Activated CD4-positive, CD25-positive, alpha-beta regulatory T cell treated with anti-CD3 and anti-CD28 coated beads, Interleukin-2, amount 50 U/mL, for 16 hours (primary cell): ENCODE data around the gene SLC8A1.

ENCODE experiments used
- DNase-seq: peaks from one replicate; pipeline ENCODE4 v3.0.0-alpha.2; 2020; ENCODE audit warnings: low read depth, low spot score

The SLC8A1 gene

DNA sequence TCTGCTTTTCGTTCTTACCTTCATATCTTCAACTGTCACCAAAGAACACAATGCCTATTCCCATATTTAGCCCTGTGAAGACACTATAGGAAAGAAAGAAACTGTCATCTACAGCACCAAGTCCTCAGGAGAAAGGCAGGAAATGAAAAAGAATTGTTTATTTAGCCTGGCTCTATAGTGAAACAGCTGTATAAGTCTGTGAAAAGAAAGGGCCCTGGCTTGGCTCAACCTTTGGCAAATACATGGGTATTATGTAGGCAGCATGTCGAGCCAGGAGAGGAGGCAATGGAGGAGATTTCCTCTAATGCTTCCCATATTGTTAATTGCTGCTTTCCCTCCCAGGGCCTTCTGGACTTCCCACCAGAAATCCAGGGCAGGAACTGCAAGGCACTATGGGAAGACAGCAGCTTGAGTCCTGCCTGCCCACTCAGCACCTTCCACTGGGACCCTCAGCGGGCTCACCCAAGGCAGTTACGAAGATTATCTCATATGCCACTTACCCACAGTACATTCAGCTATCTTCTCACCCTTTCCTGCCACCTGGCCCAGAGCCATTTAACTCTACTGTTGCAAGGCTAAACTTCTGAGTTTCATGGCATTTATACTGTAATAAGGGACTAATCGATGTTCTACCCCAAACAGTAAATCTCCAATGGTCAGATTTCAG, 30.1 kb downstream of the SLC8A1 start:
- no peak for DNase-seq

DNA sequence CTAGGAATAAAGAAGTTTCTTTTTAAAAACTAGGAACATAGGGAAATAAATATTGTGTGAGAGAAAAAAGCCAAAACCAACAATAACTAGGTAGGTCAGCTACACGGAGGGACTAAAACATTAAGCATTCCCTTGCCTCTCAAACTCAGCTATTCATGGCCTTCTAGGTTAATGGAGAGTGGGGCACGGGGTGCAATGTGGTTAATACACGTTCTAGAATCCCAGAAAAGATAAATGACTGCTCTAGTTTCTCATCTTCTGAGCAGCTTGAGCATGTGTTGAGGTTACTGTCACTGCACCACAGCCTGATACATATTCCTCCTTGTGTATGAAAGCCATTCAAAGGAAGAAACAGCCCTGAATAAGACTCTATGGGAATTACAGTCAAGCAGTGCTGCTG, 31.4 kb downstream of the SLC8A1 start:
- DNase-seq, result no peak

DNA sequence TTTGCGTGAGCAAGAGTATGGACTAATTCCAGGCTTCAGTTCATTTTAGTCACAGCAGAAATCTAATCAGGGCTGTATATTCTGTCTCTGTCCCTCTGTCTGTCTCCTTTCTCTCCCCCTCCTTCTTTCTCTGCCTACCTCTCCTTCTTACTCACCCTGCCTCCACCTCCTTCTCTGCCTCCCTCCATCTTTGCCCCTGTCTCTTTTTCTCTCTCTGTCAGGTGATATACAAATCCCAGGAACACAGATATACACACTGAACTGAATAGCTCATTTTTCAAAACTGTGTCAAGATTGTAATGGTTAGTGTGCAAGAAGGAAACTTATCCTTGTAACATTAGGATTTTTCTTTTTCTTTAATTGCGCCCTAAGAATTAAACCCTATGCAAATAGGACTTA, 32.5 kb downstream of the SLC8A1 start:
- no peak for DNase-seq

DNA sequence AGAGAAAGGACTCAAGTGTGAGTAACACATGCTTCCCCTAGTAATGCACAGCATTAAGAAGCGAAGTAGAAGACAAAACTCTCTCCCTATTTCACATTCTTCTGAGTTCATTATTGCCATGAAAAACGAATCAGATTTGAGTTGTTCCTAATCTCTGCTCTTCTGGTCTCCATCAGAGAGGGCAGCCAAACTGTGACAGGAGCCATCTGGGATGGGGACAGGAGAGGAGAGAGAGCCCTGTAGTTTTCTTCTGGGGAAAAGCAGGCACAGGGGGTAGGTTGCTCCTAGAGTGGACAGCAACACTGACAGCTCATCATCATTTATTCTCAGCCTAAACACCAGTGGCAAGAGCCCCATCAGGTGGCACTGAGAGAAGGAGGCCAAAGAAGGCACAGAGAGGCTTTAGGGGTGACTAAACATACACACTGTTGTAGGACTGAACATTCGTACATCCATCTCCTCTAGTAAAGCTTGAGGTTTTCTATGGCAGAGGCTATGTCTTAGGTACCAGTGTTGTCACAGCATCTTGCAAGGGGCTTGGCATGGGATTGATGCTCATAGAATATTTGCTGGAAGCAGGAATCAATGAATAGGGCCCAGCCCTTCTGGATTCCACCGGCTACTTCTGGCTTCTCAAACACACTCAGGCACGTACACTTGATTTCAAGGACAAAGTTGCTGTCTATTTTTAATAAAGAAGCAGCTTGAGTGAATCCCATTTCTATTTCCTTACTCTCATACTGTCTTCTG, 33.1 kb downstream of the SLC8A1 start:
- DNase-seq, result no peak

DNA sequence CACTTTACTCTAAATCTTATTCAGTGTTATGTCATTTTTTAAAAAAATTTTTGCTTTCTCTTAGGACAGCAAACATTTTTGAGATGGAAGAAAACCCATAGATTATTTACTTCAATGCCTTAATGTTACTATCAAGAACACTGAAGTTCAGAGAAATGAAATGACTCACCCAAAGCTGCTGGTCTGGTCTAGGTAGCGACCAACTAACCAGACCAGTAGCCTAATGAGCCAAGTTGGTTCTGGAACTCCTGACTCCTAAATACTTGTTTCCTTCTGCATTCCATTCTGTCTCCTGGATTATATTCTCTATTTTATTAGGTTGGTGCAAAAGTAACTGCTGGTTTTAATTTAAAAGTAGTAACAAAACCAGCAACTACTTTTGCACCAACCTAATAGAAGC, 35.4 kb downstream of the SLC8A1 start:
- DNase-seq, result no peak

DNA sequence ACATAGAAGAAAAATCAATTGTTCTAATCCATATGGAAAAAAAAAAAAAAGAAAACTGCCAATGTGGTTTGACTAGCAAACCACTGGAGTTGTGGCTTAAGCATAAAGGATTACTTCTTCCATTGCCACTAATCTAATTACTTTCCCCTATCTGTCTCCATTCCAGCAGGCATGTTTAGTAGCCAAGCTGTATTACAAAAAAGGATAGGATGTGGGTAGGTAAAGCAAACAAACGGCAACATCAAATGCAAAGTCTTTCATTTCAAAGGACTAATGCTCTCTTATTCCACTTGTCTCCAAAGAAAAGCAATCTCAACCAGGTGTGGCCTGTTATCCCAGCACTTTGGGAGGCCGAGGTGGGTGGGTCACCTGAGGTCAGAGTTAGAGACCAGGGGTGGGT, 36.5 kb downstream of the SLC8A1 start:
- no peak for DNase-seq

DNA sequence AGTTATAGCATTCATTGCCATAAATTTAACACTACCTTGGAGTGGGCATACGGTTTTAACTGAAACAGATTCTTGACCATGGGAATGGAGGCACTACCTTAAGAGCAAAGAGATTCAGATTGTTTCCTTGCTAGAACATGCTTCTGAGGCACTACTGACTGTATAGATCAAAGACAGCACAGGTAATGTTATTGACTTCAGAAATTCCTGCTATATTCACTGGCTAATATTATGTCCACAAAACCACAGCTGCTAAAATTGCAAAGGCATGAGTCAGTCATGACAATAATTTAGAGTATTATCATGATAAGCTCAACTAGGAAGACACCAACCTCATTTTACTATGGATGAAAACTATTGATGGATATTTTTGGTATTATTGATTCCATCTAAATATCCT, 39.4 kb downstream of the SLC8A1 start:
- DNase-seq, result no peak

DNA sequence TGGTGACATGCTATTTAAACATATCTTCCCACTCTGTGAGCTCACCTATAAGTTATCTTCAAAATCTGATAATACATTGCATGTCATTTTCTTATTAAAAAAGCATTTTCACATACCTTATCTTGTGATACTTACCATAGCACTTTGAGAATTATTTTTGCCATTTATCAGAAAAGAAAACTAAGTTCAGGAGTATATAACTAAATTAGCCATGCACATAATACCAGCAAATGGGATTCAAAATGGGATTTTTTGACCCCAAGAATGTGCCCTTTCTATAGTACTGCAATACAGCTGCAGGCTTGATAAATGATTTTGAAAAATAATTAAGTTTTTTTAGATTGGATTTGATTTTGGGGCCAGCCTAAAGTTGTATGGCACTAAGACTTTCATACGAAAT, 41.2 kb downstream of the SLC8A1 start:
- no peak for DNase-seq

DNA sequence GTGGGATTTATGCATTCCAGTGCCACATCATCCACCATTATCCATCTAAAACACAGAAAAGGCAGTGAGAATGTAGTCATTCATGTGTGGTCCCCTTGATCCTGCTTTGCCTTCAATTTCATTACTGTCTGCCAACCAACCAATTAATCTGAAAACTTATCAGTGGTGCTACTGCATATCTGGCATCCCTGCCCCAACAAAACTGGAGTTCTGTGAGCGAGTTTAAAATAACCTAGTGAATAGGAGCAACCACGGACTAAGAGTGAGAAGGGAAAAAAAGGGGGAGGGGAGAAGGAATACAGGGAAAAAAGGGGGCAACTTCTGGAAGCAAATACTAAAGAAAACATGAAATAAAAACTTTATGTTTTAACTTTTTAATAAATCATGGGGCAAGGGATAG, 42.2 kb downstream of the SLC8A1 start:
- DNase-seq, result no peak

DNA sequence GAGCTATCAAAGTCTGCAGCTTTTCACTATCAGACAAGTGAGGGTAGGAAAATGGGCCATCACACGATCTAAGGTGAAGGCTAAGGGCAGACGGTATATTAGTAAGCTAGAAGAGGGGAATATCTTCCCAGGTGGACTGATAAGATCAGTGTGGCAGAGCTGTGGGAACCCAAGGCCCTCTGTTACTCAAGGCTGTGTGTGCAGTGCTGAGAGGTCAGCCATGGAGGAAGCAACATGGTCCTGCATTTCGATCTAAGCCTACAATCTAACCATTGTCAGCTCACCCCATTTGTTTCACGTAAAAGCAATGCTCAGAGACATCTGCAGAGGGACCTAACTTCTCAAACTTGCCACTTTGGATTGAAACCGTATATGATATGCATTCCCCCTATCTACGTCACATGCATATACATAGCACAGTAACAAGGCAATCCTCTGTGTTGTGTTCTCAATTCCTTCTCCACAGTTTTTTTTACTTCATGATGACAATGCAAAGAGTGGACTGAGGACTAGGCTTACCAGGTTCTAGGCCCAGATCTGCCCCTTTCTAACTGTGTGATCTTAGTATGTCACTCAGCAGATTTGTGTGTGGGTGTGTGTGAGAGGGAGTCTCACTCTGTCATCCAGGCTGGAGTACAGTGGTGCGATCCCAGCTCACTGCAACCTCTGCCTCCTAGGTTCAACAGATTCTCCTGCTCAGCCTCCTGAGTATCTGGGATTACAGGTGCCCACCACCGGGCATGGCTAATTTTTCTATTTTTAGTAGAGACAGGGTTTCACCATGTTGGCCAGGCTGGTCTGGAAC, 45.2 kb downstream of the SLC8A1 start:
- DNase-seq, result no peak

DNA sequence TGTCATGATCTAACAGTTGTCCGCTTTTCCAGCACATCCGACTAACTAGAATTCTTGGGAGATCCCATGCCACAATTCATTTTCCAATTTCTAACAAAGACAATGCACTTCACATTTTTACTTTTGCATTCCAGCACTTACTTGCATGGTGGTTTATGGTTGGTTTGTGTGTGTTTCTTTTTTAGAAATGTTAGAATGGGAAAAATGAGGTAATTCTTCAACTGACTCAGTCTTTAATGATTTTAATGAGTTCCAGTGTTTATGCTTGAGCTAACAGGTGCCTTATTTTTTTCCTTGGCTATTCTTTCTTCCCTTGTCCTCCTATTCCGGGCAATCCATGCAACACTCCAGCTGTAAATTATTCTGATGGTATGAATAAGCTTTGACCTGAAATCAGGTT, 46.4 kb downstream of the SLC8A1 start:
- DNase-seq, result no peak

DNA sequence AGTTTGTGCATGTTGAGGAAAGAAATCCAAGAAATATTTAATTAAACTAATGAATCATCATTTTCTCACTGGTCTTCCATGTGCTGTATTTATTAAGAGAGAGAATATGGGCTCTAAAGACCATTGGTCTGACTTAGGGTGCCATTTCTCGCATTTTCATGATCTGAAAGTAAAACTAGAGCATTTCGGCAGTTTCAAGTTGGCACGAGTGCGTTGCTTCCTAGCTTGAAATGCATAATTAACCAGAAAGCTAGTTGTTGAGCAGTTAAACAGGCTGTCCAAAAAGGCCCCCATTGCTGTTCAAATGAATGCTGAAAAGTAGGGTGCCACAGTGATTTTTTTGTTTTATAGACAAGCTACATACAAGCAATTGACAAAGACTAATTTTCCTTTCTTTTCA, 47.4 kb downstream of the SLC8A1 start:
- DNase-seq, result no peak

DNA sequence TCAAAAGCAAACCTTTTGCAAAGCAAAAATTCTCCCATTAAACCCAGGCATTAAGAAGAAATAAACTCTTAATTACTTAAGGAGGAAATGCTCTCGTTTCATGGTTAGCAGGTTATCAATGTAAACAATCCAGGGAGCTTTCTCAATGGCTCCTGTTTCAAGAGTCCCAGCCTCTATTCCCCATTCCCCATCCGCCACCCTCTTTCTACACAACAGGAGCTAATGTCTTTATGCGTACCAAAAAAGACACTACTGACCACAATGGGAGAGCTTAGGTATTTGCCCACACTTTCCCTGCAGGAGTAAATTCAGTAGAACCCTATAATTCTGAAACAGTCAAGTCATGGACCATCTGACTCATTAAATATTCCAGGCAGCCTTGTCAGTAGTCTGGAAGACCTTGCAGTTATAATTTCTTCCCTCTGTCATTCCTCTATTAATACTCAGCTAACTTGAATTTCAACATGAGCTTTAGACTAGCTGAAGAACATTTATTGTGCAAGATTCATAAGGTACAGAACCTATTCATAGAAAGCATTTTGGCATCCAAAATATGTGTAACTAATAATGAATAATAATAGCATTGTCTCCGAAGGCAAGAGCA, 48.6 kb downstream of the SLC8A1 start:
- DNase-seq, result no peak

DNA sequence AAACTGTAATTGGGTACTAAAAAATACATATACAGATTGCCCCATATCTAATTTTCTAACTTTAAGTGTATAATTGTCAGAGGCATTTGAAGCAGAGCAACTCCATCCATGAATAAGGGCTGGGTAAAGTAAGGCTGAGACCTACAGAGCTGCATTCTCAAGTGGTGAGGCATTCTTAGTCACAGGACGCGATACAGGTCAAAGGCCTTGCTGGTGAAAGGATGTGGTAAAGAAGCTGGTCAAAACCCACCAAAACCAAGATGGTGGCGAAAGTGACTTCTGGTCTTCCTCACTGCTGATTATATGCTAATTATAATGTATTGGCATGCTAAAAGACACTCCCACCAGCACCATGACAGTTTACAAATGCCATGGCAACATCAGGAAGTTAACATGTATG, 50.0 kb downstream of the SLC8A1 start:
- no peak for DNase-seq

DNA sequence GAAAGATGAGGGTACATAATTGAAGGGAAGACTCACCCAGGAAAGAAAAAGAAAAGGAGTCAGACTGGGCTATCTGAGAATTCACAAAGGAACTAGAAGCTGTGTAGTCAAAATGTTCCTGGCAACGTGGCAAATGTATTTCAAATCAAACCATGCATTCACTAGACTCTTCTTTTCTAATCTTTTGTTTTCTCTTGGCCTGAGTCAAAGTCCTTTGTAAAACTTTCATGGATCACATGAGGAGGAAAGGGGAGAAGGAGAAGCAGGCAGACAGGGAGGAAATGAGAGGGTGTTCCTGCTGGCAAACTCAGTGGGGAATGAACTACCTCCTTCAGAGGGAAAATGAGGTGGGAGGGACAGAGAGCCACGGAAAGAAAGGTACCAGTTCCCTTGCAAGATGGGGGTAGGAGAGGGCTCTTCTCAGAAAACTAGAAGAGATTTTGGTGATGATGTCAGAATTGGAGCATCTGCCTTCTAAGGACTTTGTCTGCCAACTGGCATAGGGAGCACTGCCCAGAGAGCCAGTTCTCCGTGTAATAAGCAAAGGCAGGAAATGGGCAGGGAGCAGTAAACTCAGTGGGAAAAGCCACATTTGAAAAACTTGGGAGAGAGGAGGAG, 51.4 kb downstream of the SLC8A1 start:
- DNase-seq, result no peak

DNA sequence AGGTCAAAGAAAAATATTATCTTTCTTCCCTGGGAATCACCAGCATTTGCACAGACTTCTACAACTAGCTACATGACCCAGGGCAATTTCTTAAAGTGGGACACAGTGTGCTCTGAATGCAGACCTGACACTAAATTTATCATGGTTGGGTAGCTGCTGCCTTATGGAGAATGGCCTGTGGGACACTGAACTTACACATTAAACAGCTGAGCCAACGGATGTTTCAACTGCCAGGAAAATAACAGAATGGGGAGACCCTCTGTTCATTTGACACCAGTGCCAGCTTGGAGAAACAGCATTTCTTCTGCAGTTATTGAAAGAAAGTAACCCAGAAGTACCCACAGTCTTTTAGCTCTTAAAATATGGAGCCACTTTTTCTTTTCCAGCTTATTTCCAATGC, 54.1 kb downstream of the SLC8A1 start:
- no peak for DNase-seq

DNA sequence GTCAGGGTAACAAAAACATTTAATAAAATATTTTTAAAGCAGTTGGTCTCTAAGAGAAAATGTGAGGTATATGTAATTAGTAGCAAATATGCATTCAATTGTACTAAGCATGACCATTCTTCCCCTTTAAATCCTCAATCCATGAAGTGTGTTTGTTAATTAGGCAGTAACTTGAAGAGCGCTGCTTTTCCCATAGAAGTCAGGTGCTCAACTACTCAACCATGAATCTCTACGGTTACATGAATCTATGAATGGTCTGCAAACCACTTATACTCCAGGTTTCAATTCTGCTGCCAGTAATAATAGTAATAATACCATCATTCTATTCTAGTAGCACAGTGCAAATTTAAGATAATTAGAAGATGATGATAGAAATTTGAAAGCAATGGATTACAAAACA, 55.8 kb downstream of the SLC8A1 start:
- DNase-seq, result no peak

DNA sequence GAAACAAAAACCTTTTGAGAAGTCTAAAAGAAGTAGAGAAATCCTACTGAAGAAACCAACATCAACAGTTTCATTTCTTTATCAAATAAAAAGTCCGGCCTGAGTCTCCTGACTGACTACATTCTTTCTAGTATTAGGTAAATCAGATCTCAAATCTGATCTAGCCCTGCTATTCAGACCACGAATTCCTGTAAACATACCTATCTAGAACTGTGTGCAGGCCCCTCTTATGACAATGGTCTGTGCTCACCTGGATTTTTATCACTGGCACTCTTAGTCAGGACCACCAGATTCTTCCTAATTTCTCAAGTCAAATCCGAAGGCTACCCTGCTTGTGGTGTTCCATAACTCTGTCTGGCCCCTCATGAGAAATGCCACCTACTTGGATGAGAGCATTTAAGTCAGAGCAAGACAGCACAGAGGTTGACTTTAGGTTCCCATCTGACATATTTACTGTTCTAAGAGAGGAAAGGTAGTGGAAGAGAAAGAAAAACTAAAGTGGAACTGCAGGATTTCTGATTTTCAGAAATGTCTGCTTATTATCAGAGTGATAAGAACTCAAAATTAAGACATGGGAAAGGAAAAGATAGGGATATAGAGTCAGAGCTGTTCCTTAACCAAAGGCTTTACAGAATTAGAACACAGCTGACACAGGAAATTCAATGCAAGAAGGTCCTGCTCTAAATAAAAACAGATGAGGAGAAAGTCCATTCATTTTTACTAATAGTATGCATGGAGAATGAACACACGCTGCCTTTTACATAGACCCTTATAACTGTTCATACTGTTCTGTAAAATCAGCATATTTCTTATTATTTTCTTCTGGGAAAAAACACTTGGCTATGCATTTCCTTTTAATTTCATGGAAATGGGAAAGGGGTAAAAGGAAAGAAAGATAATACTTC, 56.5 kb downstream of the SLC8A1 start:
- DNase-seq, result no peak

DNA sequence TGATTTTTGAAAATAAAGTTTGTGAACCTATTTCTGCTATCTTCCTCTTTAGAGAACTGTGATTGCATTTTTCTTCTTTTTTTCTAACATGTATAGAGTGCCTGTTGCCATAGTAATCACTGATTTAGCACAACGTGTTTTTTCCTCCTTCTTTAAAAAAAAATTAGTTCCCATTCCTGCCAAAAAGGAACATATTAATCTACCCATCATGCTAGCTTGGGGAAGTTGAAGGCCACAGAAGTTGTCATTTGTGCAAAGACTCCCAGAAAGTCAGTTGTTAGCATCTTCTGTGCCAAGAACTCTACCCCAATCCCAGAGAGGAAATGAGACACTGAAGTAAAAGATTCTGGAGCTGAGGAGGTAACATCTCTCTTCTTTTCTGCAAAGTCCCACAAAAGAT, 57.3 kb downstream of the SLC8A1 start:
- no peak for DNase-seq

DNA sequence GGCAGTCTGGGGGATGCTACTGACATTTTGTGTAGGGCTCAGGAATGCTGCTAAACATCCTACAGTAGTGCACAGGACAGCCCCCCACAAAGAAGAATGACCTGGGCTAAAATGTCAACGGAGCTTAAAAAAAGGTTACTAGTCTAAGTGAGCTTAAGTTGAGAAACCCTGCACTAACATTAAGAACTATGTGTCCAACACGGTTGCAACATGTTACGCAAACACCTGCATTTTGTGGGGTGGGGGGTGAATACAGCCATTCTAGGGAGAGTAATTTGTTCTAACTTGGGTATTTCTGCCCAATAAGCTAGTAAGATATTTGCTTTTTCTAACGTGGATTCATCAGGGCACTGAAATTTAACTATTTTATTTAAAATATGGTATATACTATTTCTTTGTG, 57.9 kb downstream of the SLC8A1 start:
- DNase-seq, result no peak

DNA sequence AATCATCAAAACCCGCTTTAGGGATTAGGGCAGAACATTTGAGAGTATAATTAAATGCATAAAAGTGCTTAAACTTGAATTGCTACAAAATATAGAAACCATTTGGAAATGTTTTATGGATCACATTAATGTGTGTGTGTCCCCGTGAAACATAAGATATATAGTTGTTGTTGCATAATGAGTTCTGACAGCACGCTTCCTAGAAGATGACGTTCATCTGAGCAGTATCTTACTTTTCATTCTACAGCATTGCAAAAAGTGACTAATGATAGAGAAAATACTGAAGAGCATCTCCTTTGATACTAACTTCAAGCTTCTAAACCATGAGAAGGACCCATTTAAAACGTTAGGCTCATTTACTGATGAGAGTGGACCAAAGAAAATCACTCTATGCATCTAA, 63.7 kb downstream of the SLC8A1 start:
- DNase-seq, result no peak
